Spleen (tissue), 7 donors: ENCODE data around the gene GOSR1.
"Not testable (repeated sequence)": the region's sequence is repeated elsewhere in the genome, so short reads cannot be mapped to it uniquely, and the experiment has no call there.

Experiments used
- POLR2AphosphoS5 ChIP-seq, 3 donors: sonication (generic); formaldehyde crosslinking; IDR thresholded peaks; one replicate each; pipeline ENCODE4 v1.5.1; 2017; ENCODE audit warnings: antibody characterized with exemption in 3 of 3
- TF ChIP-seq, protein P1 (sequence below), 11 experiments: fragments of 200-600 bp in 7 of 11; fragments of 450-650 bp in 4 of 11; sonication (generic) in 4 of 11; IDR thresholded peaks in 8 of 11; conservative IDR thresholded peaks in 3 of 11; 1 replicate in 7 of 11; 2 replicates in 4 of 11; pipeline versions ENCODE4 v1.4.0 to v1.8.0; 2016 to 2021; ENCODE audit warnings: antibody characterized with exemption in 11 of 11, inconsistent platforms in 4 of 11, mild to moderate bottlenecking in 1 of 11
- donor health status: DM: no; HTN: no; CAD: no; lungs with moderate emphysema.
- donor health status: DM: no; HTN: no; CAD: no.
- donor health status: DM: no; HTN: no; CAD: no.

DNA sequence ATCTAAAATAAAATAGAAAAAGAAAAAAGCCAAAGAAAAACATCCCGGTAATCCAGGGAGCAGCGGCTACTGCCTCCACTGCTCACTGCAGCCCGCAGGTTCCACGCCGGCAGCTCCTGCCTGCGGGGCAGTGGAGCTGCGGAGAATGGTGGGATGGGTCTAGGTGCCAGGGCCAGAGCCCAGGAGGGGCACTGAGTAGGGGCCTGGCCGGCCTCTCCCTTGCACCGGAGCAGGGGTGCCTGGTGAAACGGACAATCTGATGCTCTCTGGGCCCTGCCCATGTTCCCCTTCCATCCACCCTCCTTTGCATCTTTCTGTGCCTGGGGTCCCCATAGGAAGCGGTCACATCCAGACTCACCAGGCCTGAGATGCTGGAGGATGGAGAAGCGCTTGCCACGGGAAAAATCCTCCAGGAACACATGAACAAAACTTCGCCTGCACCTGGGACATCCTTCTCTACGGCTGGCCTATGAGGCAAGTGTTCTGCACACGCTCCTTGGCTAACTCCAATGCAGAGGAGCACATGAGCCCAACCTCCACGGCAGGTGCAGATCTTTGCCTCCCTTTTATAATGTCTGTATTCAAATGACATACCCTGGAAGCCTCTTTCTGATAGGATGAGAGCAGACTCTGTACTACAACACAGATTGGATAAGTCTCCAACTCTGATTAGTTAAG is 98.6 kb downstream of the GOSR1 start:
- TF ChIP-seq, protein P1, sequence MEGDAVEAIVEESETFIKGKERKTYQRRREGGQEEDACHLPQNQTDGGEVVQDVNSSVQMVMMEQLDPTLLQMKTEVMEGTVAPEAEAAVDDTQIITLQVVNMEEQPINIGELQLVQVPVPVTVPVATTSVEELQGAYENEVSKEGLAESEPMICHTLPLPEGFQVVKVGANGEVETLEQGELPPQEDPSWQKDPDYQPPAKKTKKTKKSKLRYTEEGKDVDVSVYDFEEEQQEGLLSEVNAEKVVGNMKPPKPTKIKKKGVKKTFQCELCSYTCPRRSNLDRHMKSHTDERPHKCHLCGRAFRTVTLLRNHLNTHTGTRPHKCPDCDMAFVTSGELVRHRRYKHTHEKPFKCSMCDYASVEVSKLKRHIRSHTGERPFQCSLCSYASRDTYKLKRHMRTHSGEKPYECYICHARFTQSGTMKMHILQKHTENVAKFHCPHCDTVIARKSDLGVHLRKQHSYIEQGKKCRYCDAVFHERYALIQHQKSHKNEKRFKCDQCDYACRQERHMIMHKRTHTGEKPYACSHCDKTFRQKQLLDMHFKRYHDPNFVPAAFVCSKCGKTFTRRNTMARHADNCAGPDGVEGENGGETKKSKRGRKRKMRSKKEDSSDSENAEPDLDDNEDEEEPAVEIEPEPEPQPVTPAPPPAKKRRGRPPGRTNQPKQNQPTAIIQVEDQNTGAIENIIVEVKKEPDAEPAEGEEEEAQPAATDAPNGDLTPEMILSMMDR (IDR thresholded peaks at IDR 0.05 in 8 of 11, conservative IDR thresholded peaks at IDR 0.05 in 3 of 11), result not testable (repeated sequence)
- not testable (repeated sequence) for TF ChIP-seq POLR2AphosphoS5 (IDR thresholded peaks at IDR 0.05)
